NCI-H146 treated with DMSO at 0.1 percent for 48 hours (cell line): ENCODE data around the gene STX2.
"Not testable (repeated sequence)": the region's sequence is repeated elsewhere in the genome, so short reads cannot be mapped to it uniquely, and the experiment has no call there.

ENCODE experiments used
- DNase-seq: peaks from one replicate; lab custom pipeline; 2025; ENCODE audit not compliant: unreplicated experiment; lab: John Stamatoyannopoulos, UW

Gene STX2

GRCh38 chr12:130838951-130839769 is at the start of gene STX2:
Gene STX2, minus strand, starts transcription at chr12:130839250. Its CDS starts 151 bp downstream, at chr12:130839099.
- peak; percentile 78 for DNase-seq

DNA sequence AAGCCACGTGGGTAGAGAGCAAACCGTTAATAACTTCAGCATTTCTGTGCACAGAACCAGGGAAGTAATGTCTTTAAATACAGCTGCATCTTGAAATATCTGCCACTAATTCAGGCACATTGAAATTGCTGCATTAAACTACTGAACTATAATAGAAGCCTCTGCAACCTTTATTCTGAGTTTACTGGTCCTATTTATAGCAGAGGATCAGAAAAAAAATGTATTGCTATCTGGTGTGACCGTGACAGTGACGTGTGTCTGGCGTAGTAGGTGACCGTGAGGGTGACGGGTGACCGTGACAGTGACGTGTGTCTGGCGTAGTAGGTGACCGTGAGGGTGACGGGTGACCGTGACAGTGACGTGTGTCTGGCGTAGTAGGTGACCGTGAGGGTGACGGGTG is 48.1 kb upstream of the STX2 start:
- not testable (repeated sequence) for DNase-seq

DNA sequence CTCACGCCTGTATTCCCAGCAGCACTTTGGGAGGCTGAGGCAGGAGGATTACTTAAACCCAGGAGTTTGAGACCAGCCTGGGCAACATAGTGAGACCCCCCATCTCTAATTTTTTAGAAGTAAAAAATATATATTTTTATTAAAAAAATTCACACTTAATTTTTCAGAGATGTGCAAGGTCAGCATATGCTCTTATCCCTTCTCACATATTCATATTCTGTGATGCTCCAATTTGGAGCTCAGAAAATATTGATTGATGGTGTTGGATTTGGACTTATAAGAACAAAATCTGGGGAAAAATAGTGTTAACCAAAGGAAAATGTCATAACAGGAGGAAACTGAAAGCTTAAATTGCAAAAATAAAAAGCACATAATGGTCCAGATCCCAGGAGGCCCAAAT is 42.5 kb upstream of the STX2 start:
- DNase-seq, result no peak

DNA sequence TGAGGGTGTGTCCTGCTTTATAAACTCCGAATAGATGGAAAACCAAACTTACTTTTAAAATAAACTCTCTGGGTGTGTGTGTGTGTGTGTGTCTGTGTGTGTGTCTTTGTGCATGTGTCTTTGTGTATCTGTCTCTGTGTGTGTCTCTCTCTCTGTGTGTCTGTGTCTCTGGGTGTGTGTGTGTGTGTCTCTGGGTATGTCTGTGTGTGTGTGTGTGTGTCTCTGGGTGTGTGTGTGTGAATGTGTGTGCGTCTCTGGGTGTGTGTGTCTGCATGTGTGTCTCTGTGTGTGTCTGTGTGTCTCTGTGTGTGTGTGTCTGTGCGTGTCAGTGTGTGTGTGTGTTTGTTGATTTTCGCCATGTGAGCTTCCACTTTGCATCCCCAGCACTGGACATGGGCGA is 42.0 kb upstream of the STX2 start:
- DNase-seq, result no peak

DNA sequence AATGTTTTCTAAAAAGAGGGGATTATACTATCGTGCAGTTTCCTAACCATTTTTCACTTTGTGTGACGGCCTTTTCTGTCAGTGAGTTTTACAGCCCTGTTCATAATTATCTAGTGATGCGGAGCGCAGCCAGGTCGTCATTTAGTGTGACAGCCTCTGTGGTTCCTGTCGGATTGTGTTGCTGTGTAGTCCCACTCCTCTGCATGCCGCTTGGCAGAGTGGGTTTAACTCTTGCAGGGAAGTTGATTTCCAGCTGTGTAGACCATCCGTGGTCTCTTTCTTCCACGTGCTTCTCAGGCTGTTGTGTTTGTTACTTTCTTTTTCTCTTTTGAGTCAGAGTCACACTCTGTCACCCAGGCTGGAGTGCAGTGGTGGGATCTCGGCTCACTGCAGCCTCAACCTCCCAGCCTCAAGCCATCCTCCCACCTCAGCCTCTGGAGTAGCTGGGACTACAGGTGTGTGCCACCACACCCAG is 41.4 kb upstream of the STX2 start:
- no peak for DNase-seq

DNA sequence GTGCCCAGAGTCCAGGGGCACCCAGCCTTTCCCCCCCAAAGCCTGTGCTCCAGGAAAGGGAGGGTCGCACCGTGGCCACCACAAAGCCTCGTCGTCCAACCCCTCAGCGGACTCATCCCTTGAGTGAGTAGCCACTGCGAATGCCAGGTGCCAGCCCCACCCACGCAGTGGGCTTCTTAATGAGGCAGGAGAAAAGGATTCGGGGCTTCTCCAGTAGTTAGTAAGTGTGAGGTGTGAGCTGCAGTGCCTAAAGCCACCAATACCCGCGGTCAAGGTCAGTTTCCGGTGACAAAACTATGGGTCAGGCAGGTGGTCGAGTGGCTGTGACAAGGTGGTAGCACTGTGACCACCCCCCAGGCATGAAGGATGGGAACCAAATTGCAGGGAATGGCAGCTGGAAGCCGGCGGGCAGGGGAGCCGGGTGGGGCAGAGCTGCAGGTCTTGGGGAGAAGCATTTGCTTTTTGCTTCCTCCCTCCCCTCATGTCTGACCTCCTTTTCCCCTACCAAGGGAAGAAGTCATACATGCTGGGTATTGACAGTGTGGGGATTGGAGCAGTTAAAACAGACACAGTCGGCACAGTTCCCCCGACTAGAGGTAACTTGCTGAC is 40.8 kb upstream of the STX2 start:
- no peak for DNase-seq

DNA sequence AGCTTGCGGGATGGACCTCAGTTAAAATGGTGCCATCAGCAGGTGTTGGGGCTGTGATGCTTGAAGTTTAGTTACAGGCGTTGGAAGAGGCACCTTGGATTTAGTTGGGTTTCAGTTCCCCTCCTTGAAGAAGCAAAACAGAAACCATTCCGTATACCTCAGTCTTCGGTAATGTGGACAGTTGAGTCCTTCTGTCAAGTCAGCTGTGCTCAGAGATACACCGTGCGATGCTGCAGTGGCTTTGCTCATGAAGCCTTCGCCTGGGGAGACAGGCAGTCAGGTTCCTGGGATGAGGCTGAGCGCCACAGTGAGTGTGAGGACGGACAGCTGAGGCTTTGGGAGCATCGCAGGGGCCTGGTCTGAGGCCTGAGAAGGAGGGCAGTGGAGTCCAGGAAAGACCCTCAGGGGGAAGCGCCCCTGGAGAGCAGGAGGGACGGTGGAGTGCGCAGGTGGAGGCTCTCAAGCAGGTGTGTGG is 40.2 kb upstream of the STX2 start:
- no peak for DNase-seq

- no peak for DNase-seq
These were observed 39.4 kb upstream of the STX2 start for GRCh38 chr12:130878193-130879185.

GRCh38 chr12:130877333-130877732 is 38.3 kb upstream of the STX2 start:
- DNase-seq, result no peak

- DNase-seq, result no peak
These were observed 37.7 kb upstream of the STX2 start for GRCh38 chr12:130876758-130877157.

DNA sequence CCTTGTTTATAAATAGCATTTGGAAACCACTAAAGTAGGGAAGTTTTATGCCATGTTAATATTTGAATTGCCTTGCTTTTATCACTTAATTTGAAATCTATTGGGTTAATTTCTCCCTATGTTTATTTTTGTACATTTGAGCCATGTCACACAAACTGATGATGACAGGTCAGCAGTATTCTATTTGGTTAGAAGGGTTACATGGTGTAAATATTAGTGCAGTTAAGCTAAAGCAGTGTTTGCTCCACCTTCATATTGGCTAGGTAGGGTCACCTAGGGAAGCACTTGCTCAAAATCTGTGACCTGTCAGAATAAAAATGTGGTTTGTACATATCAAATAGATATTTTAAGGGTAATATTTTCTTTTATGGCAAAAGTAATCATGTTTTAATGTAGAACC is 37.2 kb upstream of the STX2 start:
- DNase-seq, result no peak

- DNase-seq, result not testable (repeated sequence)
These were observed 36.7 kb upstream of the STX2 start for GRCh38 chr12:130875708-130876107.

DNA sequence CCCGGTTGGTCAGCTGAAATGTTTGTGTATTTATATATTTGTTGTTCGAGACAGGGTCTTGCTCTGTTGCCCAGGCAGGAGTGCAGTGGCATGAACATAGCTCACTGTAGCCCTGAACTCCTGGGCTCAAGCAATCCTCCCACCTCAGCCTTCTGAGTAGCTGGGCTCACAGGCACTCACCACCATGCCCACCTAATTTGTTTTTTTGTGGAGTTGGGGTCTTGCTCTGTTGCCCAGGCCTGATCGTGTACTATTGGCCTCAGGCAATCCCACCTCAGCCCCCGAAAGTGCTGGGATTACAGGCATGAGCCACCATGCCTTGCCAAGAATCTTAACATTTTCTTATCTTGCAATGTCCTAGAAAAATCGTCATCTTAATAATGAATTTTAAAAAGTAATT is 36.1 kb upstream of the STX2 start:
- DNase-seq, result no peak

GRCh38 chr12:130874696-130875095 is 35.6 kb upstream of the STX2 start:
- no peak for DNase-seq

DNA sequence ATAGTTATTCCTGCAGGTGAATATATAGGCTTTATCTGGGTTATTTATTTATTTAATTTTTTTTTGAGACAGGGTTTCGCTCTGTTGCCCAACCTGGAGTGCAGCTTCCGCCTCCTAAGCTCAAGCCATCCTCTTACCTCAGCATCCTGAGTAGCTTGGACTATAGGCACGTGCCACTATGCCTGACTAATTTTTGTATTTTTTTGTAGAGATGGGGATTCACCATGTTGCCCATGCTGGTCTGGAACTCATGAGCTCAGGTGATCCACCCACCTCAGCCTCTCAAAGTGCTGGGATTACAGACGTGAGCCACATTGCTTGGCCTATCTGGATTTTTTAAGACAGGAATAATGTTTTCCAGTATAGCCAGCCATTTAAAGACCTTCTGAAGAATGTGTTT is 34.8 kb upstream of the STX2 start:
- no peak for DNase-seq

DNA sequence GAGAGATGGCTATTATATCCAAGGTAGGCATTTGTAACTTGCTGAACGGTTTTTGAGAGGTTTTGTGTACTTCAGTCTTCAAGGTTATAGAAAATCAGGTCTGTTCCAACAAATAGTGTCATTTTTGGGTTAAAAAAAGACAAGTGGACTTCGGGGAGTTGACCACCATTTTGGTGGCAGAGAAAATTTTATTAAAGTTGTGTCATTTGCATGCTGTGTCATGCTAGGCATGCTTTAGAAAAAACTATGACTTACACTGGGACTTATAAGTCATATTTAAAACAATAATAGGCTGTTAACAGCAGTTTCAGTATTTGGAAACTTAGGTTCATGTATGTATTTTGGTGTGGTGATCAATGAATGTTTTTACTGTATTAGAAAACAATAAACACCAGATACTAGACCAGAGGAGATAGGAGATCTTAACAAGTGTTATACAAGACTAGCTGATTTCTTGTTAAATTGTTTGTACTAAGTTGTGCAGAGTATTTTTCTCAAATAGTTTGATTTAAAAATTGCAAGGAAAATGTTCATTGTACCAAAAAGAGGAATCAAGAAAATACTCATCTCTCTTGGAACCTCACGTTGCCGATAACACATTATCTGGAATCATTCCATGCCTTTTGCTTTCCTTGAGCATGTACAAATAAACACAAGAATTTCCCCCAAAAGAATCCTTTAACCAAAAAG is 34.2 kb upstream of the STX2 start:
- no peak for DNase-seq

GRCh38 chr12:130872179-130873096 is 33.4 kb upstream of the STX2 start:
- no peak for DNase-seq

DNA sequence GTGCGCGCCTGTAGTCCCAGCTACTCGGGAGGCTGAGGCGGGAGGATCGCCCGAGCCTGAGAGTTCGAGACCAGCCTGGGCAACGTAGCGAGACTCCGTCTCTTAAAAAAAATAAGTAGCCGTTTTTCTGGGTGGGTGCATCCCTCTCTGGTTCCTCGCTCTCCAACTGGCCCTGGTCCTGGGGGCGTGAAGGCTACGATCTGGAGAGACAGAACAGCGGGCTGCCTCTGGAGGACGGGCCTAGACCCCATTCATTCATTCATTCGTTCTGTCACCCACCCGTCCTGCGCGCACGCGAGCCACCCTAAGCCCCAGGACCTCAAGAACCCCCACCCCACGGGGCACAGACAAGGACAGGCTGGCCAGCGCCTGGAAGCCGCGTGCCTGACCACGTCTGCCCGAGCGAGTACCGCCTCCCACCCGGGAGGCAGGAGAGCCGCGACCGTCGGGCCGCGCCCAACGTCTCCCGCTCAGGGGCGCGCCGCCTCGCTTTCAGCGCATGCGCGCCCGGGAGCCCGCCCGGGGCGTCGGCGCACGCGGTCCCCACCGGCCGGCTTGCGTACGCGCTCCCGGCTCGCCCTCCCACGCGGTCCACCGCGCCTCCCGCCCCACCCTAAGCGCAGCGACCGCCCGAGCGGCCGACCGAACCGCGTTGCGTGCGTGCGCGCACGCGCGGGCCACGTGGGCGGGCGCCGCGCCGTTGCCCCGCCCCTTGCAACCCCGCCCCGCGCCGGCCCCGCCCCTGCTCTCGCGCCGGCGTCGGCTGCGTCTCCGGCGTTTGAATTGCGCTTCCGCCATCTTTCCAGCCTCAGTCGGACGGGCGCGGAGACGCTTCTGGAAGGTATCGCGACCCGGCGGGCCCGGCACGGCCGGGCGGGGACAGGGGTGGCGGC is 32.5 kb upstream of the STX2 start, which contains the start of gene RAN:
RAN (plus strand) TSS at position 781 of the 893 bp plus-strand sequence. CDS start 528 bp downstream, outside the sequence.
- peak; percentile 68 for DNase-seq
